B cell (primary cell): ENCODE results near the gene ACAN. TPM values are rescaled to one million over a fixed set of nuclear protein-coding genes. Genes with fewer than 3 reads are reported as not detected.

Source experiments
- ATAC-seq: fragments of 200-7000 bp; cut with Tn5 transposase; one replicate; pipeline ENCODE4 v1.10.0; 2021; ENCODE audit warnings: low read depth, mild to moderate bottlenecking, moderate number of reproducible peaks, moderate library complexity
- CTCF ChIA-PET: fragments of 350-600 bp; sonication (Branson Sonifier 250); formaldehyde crosslinking; loops from one replicate; lab custom pipeline; 2021; ENCODE audit warnings: antibody characterized with exemption, inconsistent platforms; lab: Charles Lee
- POLR2A ChIA-PET: fragments of 350-600 bp; sonication (Branson Sonifier 250); formaldehyde crosslinking; loops from one replicate; lab custom pipeline; 2021; ENCODE audit warnings: antibody characterized with exemption; lab: Charles Lee
- DNase-seq: peaks from one replicate; pipeline ENCODE4 v3.0.0; 2013
- H2AFZ ChIP-seq: 2 replicates; pipeline ENCODE4 v1.6.1; 2012; ENCODE audit warnings: mild to moderate bottlenecking, low read depth, low read length; ENCODE audit not compliant: insufficient read depth, poor library complexity, severe bottlenecking
- H3K27ac ChIP-seq, 2 donors: 1 replicate in 1 of 2; 2 replicates in 1 of 2; pipeline ENCODE4 v1.5.1; 2012 to 2013; ENCODE audit warnings: low read length in 2 of 2, mild to moderate bottlenecking in 2 of 2, moderate library complexity in 1 of 2
- H3K27me3 ChIP-seq, 4 experiments: fragments of 200-600 bp in 1 of 4; sonication (generic) in 1 of 4; replicated peaks in 1 of 4; 1 replicate in 2 of 4; 2 replicates in 2 of 4; pipeline versions ENCODE4 v1.6.1 to v1.7.0; 2013 to 2016; ENCODE audit warnings: low read length in 3 of 4, mild to moderate bottlenecking in 2 of 4, mixed read lengths in 1 of 4, moderate library complexity in 1 of 4; ENCODE audit not compliant: insufficient read depth in 4 of 4, control insufficient read depth in 3 of 4; ENCODE audit errors: control extremely low read depth in 1 of 4
- H3K36me3 ChIP-seq, 2 experiments: replicated peaks in 1 of 2; 1 replicate in 1 of 2; 2 replicates in 1 of 2; pipeline versions ENCODE4 v1.6.1 to v1.7.1; 2013; ENCODE audit warnings: low read length in 1 of 2; ENCODE audit not compliant: insufficient read depth in 2 of 2, control insufficient read depth in 1 of 2; ENCODE audit errors: control extremely low read depth in 1 of 2, extremely low read depth in 1 of 2
- H3K4me1 ChIP-seq, 2 donors: fragments of 200-600 bp in 1 of 2; sonication (generic) in 1 of 2; 1 replicate in 1 of 2; 2 replicates in 1 of 2; pipeline versions ENCODE4 v1.5.1 to v1.6.1; 2013 to 2017; ENCODE audit warnings: low read length in 2 of 2; ENCODE audit not compliant: control insufficient read depth in 2 of 2, insufficient read depth in 2 of 2
- H3K4me2 ChIP-seq: replicated peaks from 2 replicates; pipeline ENCODE3; 2012; ENCODE audit warnings: mild to moderate bottlenecking, low read depth, low read length; ENCODE audit not compliant: poor library complexity, severe bottlenecking
- H3K4me3 ChIP-seq, 5 experiments: fragments of 200-600 bp in 1 of 5; sonication (generic) in 1 of 5; 1 replicate in 3 of 5; 2 replicates in 2 of 5; pipeline versions ENCODE4 v1.5.1 to v1.7.0; 2011 to 2016; ENCODE audit warnings: low read length in 4 of 5, mild to moderate bottlenecking in 4 of 5, low read depth in 2 of 5, control low read depth in 1 of 5, moderate library complexity in 1 of 5; ENCODE audit not compliant: insufficient read depth in 1 of 5; ENCODE audit errors: control extremely low read depth in 1 of 5, extremely low read depth in 1 of 5
- H3K79me2 ChIP-seq: fragments of 200-600 bp; sonication (generic); one replicate; pipeline ENCODE4 v1.6.0; 2016; ENCODE audit warnings: low read length; ENCODE audit not compliant: control insufficient read depth, insufficient read depth
- H3K9ac ChIP-seq: fragments of 200-600 bp; sonication (generic); 2 replicates; pipeline ENCODE4 v1.6.1; 2017; ENCODE audit warnings: mild to moderate bottlenecking, low read length, moderate library complexity
- H3K9me3 ChIP-seq, 3 donors: one replicate each; pipeline versions ENCODE4 v1.6.1 to v1.7.1; 2013; ENCODE audit warnings: low read length in 2 of 3; ENCODE audit not compliant: control insufficient read depth in 2 of 3, insufficient read depth in 1 of 3; ENCODE audit errors: control extremely low read depth in 1 of 3
- H4K20me1 ChIP-seq: 2 replicates; pipeline ENCODE4 v1.6.0; 2012; ENCODE audit warnings: mild to moderate bottlenecking, low read length; ENCODE audit not compliant: insufficient read depth, control insufficient read depth, poor library complexity, severe bottlenecking
- H3K27ac Mint-ChIP-seq: one replicate; pipeline ENCODE4 v1.8.0; 2021; ENCODE audit warnings: mixed read lengths
- H3K27me3 Mint-ChIP-seq: one replicate; pipeline ENCODE4 v1.8.0; 2021; ENCODE audit warnings: mixed read lengths
- H3K4me1 Mint-ChIP-seq: one replicate; pipeline ENCODE4 v1.8.0; 2021; ENCODE audit warnings: mixed read lengths
- H3K4me3 Mint-ChIP-seq: one replicate; pipeline ENCODE4 v1.8.0; 2021; ENCODE audit warnings: mixed read lengths
- H3K9me3 Mint-ChIP-seq: one replicate; pipeline ENCODE4 v1.8.0; 2022; ENCODE audit warnings: mixed read lengths; ENCODE audit not compliant: insufficient read depth
- EZH2 ChIP-seq: IDR thresholded peaks from 2 replicates; pipeline ENCODE4 v1.6.1; 2012; ENCODE audit warnings: borderline replicate concordance, low read depth, mild to moderate bottlenecking, moderate library complexity, low read length; ENCODE audit not compliant: insufficient read depth, poor library complexity, severe bottlenecking
- WGBS: methylation state at CpG from one replicate; pipeline ENCODE4 v1.1.5; 2013; ENCODE audit warnings: missing lambda C conversion rate; ENCODE audit not compliant: insufficient coverage; 5-methylcytosine and 5-hydroxymethylcytosine counted together
- intact Hi-C: fragments of 100-400 bp; cut with micrococcal nuclease; formaldehyde crosslinking; loops from one replicate; pipeline ENCODE4 v1.10.0; 2022
- polyA plus RNA-seq: library from polyadenylated mRNA; depleted of rRNA; stranded (reverse); fragments of >200 nt; gene quantifications from 2 replicates; pipeline ENCODE4 v1.2.3, GENCODE V29; 2012
- total RNA-seq, 2 donors: library from RNA; stranded (reverse); fragments of 120-200 nt in 1 of 2; gene quantifications; 1 replicate in 1 of 2; 2 replicates in 1 of 2; pipeline versions ENCODE4 v1.2.3 to v1.2.4, GENCODE V29; 2013 to 2022
- TF ChIP-seq, protein P1 (sequence below): fragments of 200-600 bp; IDR thresholded peaks from one replicate; pipeline ENCODE4 v1.8.0; 2022; ENCODE audit warnings: antibody characterized with exemption, mild to moderate bottlenecking

Gene ACAN
- total and polyA plus RNA-seq, 2 donors (not counting 1 experiment from before 2014, with no cell fraction given) = 0.01 TPM; not detected in 1

DNA sequence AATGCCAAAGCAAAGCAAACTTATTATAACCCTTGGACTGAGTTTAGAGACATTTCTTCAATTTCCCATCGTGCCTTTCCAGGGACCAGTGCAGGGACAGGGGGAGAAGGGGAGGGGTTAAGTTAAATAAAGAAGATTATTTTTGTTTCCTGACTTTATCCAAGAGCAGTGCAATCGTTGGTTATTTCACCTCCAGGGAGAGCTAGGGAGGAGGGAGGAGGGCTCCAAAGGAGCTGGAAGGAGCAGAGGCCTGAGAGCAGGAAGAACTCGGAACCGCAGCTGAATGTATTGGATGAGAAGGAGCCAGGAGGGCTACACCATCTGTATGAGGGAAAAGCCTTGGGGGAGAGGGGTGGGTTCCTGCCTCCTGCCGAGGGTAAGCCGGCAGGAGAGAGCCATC, 71.4 kb downstream of the ACAN start:
- Histone ChIP-seq H2AFZ (no peak overlapping the region), H3K27ac (no peak overlapping the region), H3K9me3 (no peaks in the 10 kb centered on the region), H3K4me1 (no peaks in the 10 kb centered on the region), H3K9ac (no peak overlapping the region), H3K4me3 (no peak overlapping the region), H3K79me2 (no peaks in the 10 kb centered on the region), H3K36me3 (no peaks in the 10 kb centered on the region), H3K4me2 (no peak overlapping the region), H3K27me3 (peaks cover 0 to 6% (median 0%) of the 10 kb centered on the region in 4 experiments), H4K20me1 (no peaks in the 10 kb centered on the region)
- ATAC-seq (no peak), DNase-seq (no peak)
- no peaks in the 10 kb centered on the region for H3K9me3 Mint-ChIP-seq
- POLR2A ChIA-PET = no interaction called here
- H3K27me3 Mint-ChIP-seq = peaks cover 5% of the 10 kb centered on the region
- CTCF ChIA-PET = no interaction called here
- no peak overlapping the region for H3K4me3 Mint-ChIP-seq
- no peak overlapping the region for H3K27ac Mint-ChIP-seq
- TF ChIP-seq, protein P1, sequence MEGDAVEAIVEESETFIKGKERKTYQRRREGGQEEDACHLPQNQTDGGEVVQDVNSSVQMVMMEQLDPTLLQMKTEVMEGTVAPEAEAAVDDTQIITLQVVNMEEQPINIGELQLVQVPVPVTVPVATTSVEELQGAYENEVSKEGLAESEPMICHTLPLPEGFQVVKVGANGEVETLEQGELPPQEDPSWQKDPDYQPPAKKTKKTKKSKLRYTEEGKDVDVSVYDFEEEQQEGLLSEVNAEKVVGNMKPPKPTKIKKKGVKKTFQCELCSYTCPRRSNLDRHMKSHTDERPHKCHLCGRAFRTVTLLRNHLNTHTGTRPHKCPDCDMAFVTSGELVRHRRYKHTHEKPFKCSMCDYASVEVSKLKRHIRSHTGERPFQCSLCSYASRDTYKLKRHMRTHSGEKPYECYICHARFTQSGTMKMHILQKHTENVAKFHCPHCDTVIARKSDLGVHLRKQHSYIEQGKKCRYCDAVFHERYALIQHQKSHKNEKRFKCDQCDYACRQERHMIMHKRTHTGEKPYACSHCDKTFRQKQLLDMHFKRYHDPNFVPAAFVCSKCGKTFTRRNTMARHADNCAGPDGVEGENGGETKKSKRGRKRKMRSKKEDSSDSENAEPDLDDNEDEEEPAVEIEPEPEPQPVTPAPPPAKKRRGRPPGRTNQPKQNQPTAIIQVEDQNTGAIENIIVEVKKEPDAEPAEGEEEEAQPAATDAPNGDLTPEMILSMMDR = no peak
- no peak for TF ChIP-seq EZH2
- no peaks in the 10 kb centered on the region for H3K4me1 Mint-ChIP-seq
- intact Hi-C loops = no loop called here
- 73% methylated on average over 4 of the region's 6 CpGs for WGBS

DNA sequence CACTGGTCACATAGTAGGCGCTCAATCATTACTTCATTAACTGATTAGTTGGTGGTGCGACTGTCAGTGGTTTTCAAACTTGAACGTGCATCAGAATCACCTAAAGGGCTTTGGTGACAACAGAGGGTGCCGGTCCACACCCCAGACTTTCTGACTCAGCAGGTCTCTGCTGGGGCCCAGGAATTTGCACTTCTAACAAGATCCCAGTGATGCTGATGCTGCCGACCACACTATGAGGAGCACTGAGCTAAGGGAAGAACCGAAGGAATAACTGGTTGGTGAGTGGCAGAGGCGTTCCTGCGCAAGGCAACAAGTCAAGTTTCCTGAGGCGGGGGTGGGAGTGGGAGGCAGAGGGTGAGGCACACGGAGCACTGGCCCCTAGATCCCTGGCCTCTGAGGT, 73.3 kb downstream of the ACAN start:
- H3K27me3 Mint-ChIP-seq = no peaks in the 10 kb centered on the region
- DNase-seq (no peak), ATAC-seq (no peak)
- WGBS = 95% methylated on average over 9 of the region's 10 CpGs
- H3K79me2 ChIP-seq = no peaks in the 10 kb centered on the region
- no peak overlapping the region for H3K4me3 ChIP-seq
- ChIA-PET POLR2A (interaction anchor here (0.6 kb wide), 1 partner anchor 1126 kb away, joined by 13 read pairs; no protein-coding TSS in a partner anchor), CTCF (interaction anchor here (0.6 kb wide), 1 partner anchor 558 kb away, joined by 4 read pairs; no protein-coding TSS in a partner anchor)
- H3K9me3 ChIP-seq = no peaks in the 10 kb centered on the region
- no peak overlapping the region for H3K4me3 Mint-ChIP-seq
- intact Hi-C loops = no loop called here
- H3K9ac ChIP-seq = no peak overlapping the region
- no peaks in the 10 kb centered on the region for H4K20me1 ChIP-seq
- H3K27me3 ChIP-seq = peaks cover 0 to 3% (median 0%) of the 10 kb centered on the region in 4 experiments
- H3K4me1 ChIP-seq = no peaks in the 10 kb centered on the region
- no peak overlapping the region for H2AFZ ChIP-seq
- no peak overlapping the region for H3K4me2 ChIP-seq
- no peaks in the 10 kb centered on the region for H3K4me1 Mint-ChIP-seq
- no peak overlapping the region for H3K27ac Mint-ChIP-seq
- TF ChIP-seq, protein P1 = no peak
- TF ChIP-seq EZH2 = no peak
- H3K36me3 ChIP-seq = no peaks in the 10 kb centered on the region
- no peaks in the 10 kb centered on the region for H3K9me3 Mint-ChIP-seq
- no peak overlapping the region for H3K27ac ChIP-seq
